H9 (cell line): ENCODE measurements around the gene PARP16. TPM values are rescaled to one million over a fixed set of nuclear protein-coding genes. Genes with fewer than 3 reads are reported as not detected.

Experiments
- DNase-seq: peaks from one replicate; pipeline ENCODE4 v3.0.0-alpha.2; 2017
- H2AFZ ChIP-seq: one replicate; pipeline ENCODE4 v1.6.1; 2013; ENCODE audit warnings: mild to moderate bottlenecking, low read length, control low read depth, moderate library complexity
- H2AK5ac ChIP-seq: 2 replicates; pipeline ENCODE4 v1.6.1; 2013; ENCODE audit warnings: low read length, control low read depth, mixed read lengths; ENCODE audit not compliant: insufficient read length
- H2BK120ac ChIP-seq: one replicate; pipeline ENCODE4 v1.6.1; 2013; ENCODE audit warnings: low read depth, mild to moderate bottlenecking, low read length, control low read depth, inconsistent platforms; ENCODE audit not compliant: poor library complexity, severe bottlenecking
- H2BK12ac ChIP-seq: 2 replicates; pipeline ENCODE4 v1.6.1; 2013; ENCODE audit warnings: low read length, control low read depth, mixed read lengths, low read depth; ENCODE audit not compliant: insufficient read length
- H2BK15ac ChIP-seq: 2 replicates; pipeline ENCODE4 v1.6.1; 2013; ENCODE audit warnings: low read depth, low read length, control low read depth
- H2BK20ac ChIP-seq: one replicate; pipeline ENCODE4 v1.6.1; 2013; ENCODE audit warnings: low read depth, mild to moderate bottlenecking, low read length, control low read depth, inconsistent platforms; ENCODE audit not compliant: poor library complexity, severe bottlenecking
- H2BK5ac ChIP-seq: 2 replicates; pipeline ENCODE4 v1.6.1; 2013; ENCODE audit warnings: low read length, control low read depth, mixed read lengths; ENCODE audit not compliant: insufficient read length
- H3K14ac ChIP-seq: 2 replicates; pipeline ENCODE4 v1.6.1; 2013; ENCODE audit warnings: low read length, control low read depth; ENCODE audit not compliant: insufficient read depth
- H3K18ac ChIP-seq: 2 replicates; pipeline ENCODE4 v1.6.1; 2013; ENCODE audit warnings: low read depth, mild to moderate bottlenecking, mixed read lengths, low read length, control low read depth; ENCODE audit not compliant: insufficient read length
- H3K23ac ChIP-seq: 2 replicates; pipeline ENCODE4 v1.6.1; 2013; ENCODE audit warnings: low read length, control low read depth, mixed read lengths, low read depth; ENCODE audit not compliant: insufficient read length
- H3K23me2 ChIP-seq: 2 replicates; pipeline ENCODE4 v1.6.1; 2013; ENCODE audit warnings: low read depth, mild to moderate bottlenecking, mixed read lengths, low read length, control low read depth; ENCODE audit not compliant: insufficient read length, poor library complexity, severe bottlenecking
- H3K27ac ChIP-seq: 2 replicates; pipeline ENCODE4 v1.5.1; 2013; ENCODE audit warnings: low read length, control low read depth, mixed read lengths, low read depth; ENCODE audit not compliant: insufficient read length
- H3K27me3 ChIP-seq: 2 replicates; pipeline ENCODE4 v1.6.1; 2013; ENCODE audit warnings: low read length, control low read depth, inconsistent platforms; ENCODE audit not compliant: insufficient read depth
- H3K4ac ChIP-seq: 2 replicates; pipeline ENCODE4 v1.6.1; 2013; ENCODE audit warnings: low read depth, mild to moderate bottlenecking, control low read depth, inconsistent platforms, low read length, moderate library complexity
- H3K4me1 ChIP-seq: 2 replicates; pipeline ENCODE4 v1.6.1; 2013; ENCODE audit warnings: low read length, control low read depth, inconsistent platforms; ENCODE audit not compliant: insufficient read depth
- H3K4me2 ChIP-seq: 2 replicates; pipeline ENCODE4 v1.6.1; 2013; ENCODE audit warnings: low read length, control low read depth, mixed read lengths; ENCODE audit not compliant: insufficient read length, insufficient read depth
- H3K56ac ChIP-seq: 2 replicates; pipeline ENCODE4 v1.6.1; 2013; ENCODE audit warnings: low read depth, mild to moderate bottlenecking, mixed read lengths, low read length, control low read depth; ENCODE audit not compliant: insufficient read length
- H3K79me1 ChIP-seq: 2 replicates; pipeline ENCODE4 v1.6.1; 2013; ENCODE audit warnings: low read depth, mild to moderate bottlenecking, moderate library complexity, low read length, control low read depth, inconsistent platforms; ENCODE audit not compliant: insufficient read depth, poor library complexity, severe bottlenecking
- H3K79me2 ChIP-seq: 2 replicates; pipeline ENCODE4 v1.6.1; 2013; ENCODE audit warnings: low read length, control low read depth, inconsistent platforms; ENCODE audit not compliant: insufficient read depth
- H3K9ac ChIP-seq: 2 replicates; pipeline ENCODE4 v1.6.1; 2013; ENCODE audit warnings: low read length, control low read depth, mixed read lengths; ENCODE audit not compliant: insufficient read length; ENCODE audit errors: extremely low read depth
- H3K9me3 ChIP-seq: one replicate; pipeline ENCODE4 v1.6.1; 2013; ENCODE audit warnings: low read depth, low read length, inconsistent platforms; ENCODE audit not compliant: control insufficient read depth
- H3T11ph ChIP-seq: one replicate; pipeline ENCODE4 v1.6.1; 2013; ENCODE audit warnings: mild to moderate bottlenecking, low read length, control low read depth, inconsistent platforms
- H4K20me1 ChIP-seq: one replicate; pipeline ENCODE4 v1.6.1; 2013; ENCODE audit not compliant: control insufficient read depth, insufficient read length, insufficient read depth
- H4K5ac ChIP-seq: 2 replicates; pipeline ENCODE4 v1.6.1; 2013; ENCODE audit warnings: low read depth, mild to moderate bottlenecking, mixed read lengths, low read length, control low read depth; ENCODE audit not compliant: insufficient read length
- H4K8ac ChIP-seq: replicated peaks from 2 replicates; pipeline ENCODE4 v1.6.1; 2013; ENCODE audit warnings: low read length, control low read depth, mixed read lengths, low read depth; ENCODE audit not compliant: insufficient read length
- H4K91ac ChIP-seq: 2 replicates; pipeline ENCODE4 v1.6.1; 2013; ENCODE audit warnings: low read depth, mild to moderate bottlenecking, moderate library complexity, mixed read lengths, low read length, control low read depth; ENCODE audit not compliant: insufficient read length
- H3K27ac Mint-ChIP-seq, 3 experiments: 2 replicates in 2 of 3; 3 replicates in 1 of 3; pipeline ENCODE4 v1.8.0; 2020 to 2021; ENCODE audit warnings: mixed read lengths in 3 of 3, mild to moderate bottlenecking in 1 of 3, moderate library complexity in 1 of 3
- H3K27me3 Mint-ChIP-seq: 2 replicates; pipeline ENCODE4 v1.8.0; 2021; ENCODE audit warnings: low read depth, mild to moderate bottlenecking, moderate library complexity, mixed read lengths
- H3K36me3 Mint-ChIP-seq, 3 experiments: 2 replicates in 2 of 3; 3 replicates in 1 of 3; pipeline ENCODE4 v1.8.0; 2020 to 2021; ENCODE audit warnings: low read depth in 3 of 3, mixed read lengths in 3 of 3; ENCODE audit not compliant: insufficient read depth in 1 of 3
- H3K4me1 Mint-ChIP-seq, 2 experiments: 2 replicates each; pipeline ENCODE4 v1.8.0; 2020; ENCODE audit warnings: mixed read lengths in 2 of 2
- H3K4me3 Mint-ChIP-seq, 2 experiments: 2 replicates in 1 of 2; 3 replicates in 1 of 2; pipeline ENCODE4 v1.8.0; 2020 to 2021; ENCODE audit warnings: mild to moderate bottlenecking in 2 of 2, mixed read lengths in 2 of 2, moderate library complexity in 1 of 2
- H3K9me3 Mint-ChIP-seq, 2 experiments: 2 replicates in 1 of 2; 3 replicates in 1 of 2; pipeline ENCODE4 v1.8.0; 2020; ENCODE audit warnings: mild to moderate bottlenecking in 2 of 2, mixed read lengths in 2 of 2, moderate library complexity in 1 of 2
- WGBS: extraction: QIAGEN DNeasy Blood & Tissue Kit; methylation state at CpG from one replicate; pipeline ENCODE4 v1.1.7; 2013; ENCODE audit warnings: missing lambda C conversion rate, low lambda C conversion rate, mixed read lengths; ENCODE audit not compliant: insufficient read length; ENCODE audit errors: extremely low coverage; 5-methylcytosine and 5-hydroxymethylcytosine counted together
- total RNA-seq: library from RNA; stranded (reverse); gene quantifications from 2 replicates; pipeline ENCODE4 v1.2.1, GENCODE V29; 2021
- TF ChIP-seq, protein P1 (sequence below): fragments of 200-600 bp; sonication (generic); conservative IDR thresholded peaks from 3 replicates; pipeline ENCODE4 v1.8.0; 2021; ENCODE audit warnings: antibody characterized with exemption, mild to moderate bottlenecking

Gene PARP16
- total RNA-seq, 1 experiment from 2014 or later = 3.9 TPM

DNA sequence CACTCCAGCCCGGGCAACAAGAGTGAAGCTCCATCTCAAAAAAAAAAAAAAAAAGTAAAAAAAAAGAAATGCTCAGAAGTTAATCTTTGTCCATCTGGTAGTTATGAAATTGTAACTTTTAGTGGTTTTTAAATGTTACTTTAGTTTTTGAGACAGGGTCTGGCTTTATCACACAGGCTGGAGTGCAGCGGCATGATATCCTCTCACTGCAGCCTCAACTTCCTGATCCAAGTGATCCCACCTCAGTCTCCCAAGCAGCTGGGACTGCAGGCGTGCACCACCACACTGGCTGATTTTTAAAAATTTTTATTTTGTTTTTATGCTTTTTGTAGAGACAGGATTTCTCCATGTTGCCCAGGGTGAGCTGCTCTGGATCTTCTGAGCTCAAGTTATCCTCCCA is 19.1 kb upstream of the PARP16 start:
- Histone ChIP-seq H2BK120ac (no peak overlapping the region), H2AFZ (no peak overlapping the region), H3K23me2 (peaks cover 7% of the 10 kb centered on the region), H3K18ac (no peak overlapping the region), H3K4me1 (no peaks in the 10 kb centered on the region), H3K79me2 (no peaks in the 10 kb centered on the region), H3K9ac (no peak overlapping the region), H3K27ac (no peak overlapping the region), H2BK20ac (no peak overlapping the region), H3K79me1 (no peaks in the 10 kb centered on the region), H3K27me3 (no peaks in the 10 kb centered on the region), H3K9me3 (no peaks in the 10 kb centered on the region), H3K4ac (no peak overlapping the region), H3T11ph (no peak overlapping the region), H3K56ac (no peak overlapping the region), H2BK12ac (no peak overlapping the region), H4K8ac (no peak overlapping the region), H3K4me2 (no peak overlapping the region), H4K91ac (no peak overlapping the region), H2AK5ac (no peak overlapping the region), H4K5ac (no peak overlapping the region), H3K23ac (no peak overlapping the region), H3K14ac (no peak overlapping the region), H4K20me1 (no peaks in the 10 kb centered on the region), H2BK5ac (no peak overlapping the region), H2BK15ac (no peak overlapping the region)
- no peak for DNase-seq
- H3K4me3 Mint-ChIP-seq = no peak overlapping the region
- TF ChIP-seq, protein P1, sequence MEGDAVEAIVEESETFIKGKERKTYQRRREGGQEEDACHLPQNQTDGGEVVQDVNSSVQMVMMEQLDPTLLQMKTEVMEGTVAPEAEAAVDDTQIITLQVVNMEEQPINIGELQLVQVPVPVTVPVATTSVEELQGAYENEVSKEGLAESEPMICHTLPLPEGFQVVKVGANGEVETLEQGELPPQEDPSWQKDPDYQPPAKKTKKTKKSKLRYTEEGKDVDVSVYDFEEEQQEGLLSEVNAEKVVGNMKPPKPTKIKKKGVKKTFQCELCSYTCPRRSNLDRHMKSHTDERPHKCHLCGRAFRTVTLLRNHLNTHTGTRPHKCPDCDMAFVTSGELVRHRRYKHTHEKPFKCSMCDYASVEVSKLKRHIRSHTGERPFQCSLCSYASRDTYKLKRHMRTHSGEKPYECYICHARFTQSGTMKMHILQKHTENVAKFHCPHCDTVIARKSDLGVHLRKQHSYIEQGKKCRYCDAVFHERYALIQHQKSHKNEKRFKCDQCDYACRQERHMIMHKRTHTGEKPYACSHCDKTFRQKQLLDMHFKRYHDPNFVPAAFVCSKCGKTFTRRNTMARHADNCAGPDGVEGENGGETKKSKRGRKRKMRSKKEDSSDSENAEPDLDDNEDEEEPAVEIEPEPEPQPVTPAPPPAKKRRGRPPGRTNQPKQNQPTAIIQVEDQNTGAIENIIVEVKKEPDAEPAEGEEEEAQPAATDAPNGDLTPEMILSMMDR = no peak
- H3K27me3 Mint-ChIP-seq = no peaks in the 10 kb centered on the region
- H3K9me3 Mint-ChIP-seq = no peaks in the 10 kb centered on the region; a peak in 1 of 5 replicates
- no peaks in the 10 kb centered on the region for H3K36me3 Mint-ChIP-seq
- WGBS = no CpG with 5 or more reads among the region's 3 CpGs
- no peak overlapping the region; a peak in 1 of 7 replicates for H3K27ac Mint-ChIP-seq
- H3K4me1 Mint-ChIP-seq = peaks cover 11 to 17% of the 10 kb centered on the region in 2 experiments; a peak in 3 of 4 replicates
